HCT116 (cell line): ENCODE measurements around the gene OR4K5. TPM values are rescaled to one million over a fixed set of nuclear protein-coding genes. Genes with fewer than 3 reads are reported as not detected.

Experiments used
- ATAC-seq: fragments of 200-7000 bp; cut with Tn5 transposase; 2 replicates; pipeline ENCODE4 v1.9.1; 2020; ENCODE audit warnings: mild to moderate bottlenecking, moderate library complexity
- BruUV-seq: library from RNA; stranded (reverse); fragments of 400-500 nt; replicated peaks from 2 replicates; lab custom pipeline; 2021; lab: Mats Ljungman, UMichigan
- CTCF ChIA-PET: fragments of 300-600 bp; sonication (Branson Sonifier 250); formaldehyde crosslinking; loops from one replicate; lab custom pipeline; 2021; ENCODE audit warnings: antibody characterized with exemption; lab: Charles Lee
- POLR2A ChIA-PET: fragments of 300-600, 350-600 bp; sonication (Branson Sonifier 250); formaldehyde crosslinking; loops from one replicate; lab custom pipeline; 2021; ENCODE audit warnings: antibody characterized with exemption; lab: Charles Lee
- RAD21 ChIA-PET, 2 experiments: fragments of 300-600 bp; sonication (Branson Sonifier 250); formaldehyde crosslinking; loops; one replicate each; lab custom pipeline; 2023; ENCODE audit warnings: low total read pairs in 2 of 2; ENCODE audit not compliant: uncharacterized antibody in 2 of 2, unreplicated experiment in 2 of 2, low non-redundant PET in 1 of 2; lab: Charles Lee
- DNase-seq: peaks from one replicate; pipeline ENCODE4 v3.0.0-alpha.2; 2010; ENCODE audit warnings: low read depth, low spot score
- H2AFZ ChIP-seq: fragments of 200-600 bp; shearing (Covaris generic), sonication (generic); 2 replicates; pipeline ENCODE4 v1.6.1; 2017; ENCODE audit warnings: low read depth, mixed run types, mixed read lengths, antibody characterized with exemption, low read length; ENCODE audit not compliant: poor library complexity, severe bottlenecking
- H3K27ac ChIP-seq: 2 replicates; pipeline ENCODE4 v1.5.1; 2012; ENCODE audit warnings: low read depth, low read length
- H3K27me3 ChIP-seq: fragments of 200-600 bp; sonication (generic); 2 replicates; pipeline ENCODE4 v1.6.1; 2016; ENCODE audit warnings: mixed run types, low read length, mixed read lengths; ENCODE audit not compliant: insufficient read depth
- H3K36me3 ChIP-seq, 2 experiments: fragments of 200-500 bp in 1 of 2; fragments of 200-600 bp in 1 of 2; sonication (Bioruptor generic) in 1 of 2; sonication (generic) in 1 of 2; 2 replicates each; pipeline versions ENCODE4 v1.5.1 to v1.6.1; 2014 to 2016; ENCODE audit warnings: low read length in 2 of 2, inconsistent platforms in 1 of 2, mixed read lengths in 1 of 2, mixed run types in 1 of 2; ENCODE audit not compliant: insufficient read depth in 2 of 2, control insufficient read depth in 1 of 2
- H3K4me1 ChIP-seq, 2 experiments: fragments of 200-600 bp in 1 of 2; sonication (generic) in 1 of 2; 2 replicates each; pipeline versions ENCODE4 v1.5.1 to v1.6.1; 2012 to 2017; ENCODE audit warnings: low read length in 2 of 2, inconsistent platforms in 1 of 2, mild to moderate bottlenecking in 1 of 2, mixed read lengths in 1 of 2, mixed run types in 1 of 2, moderate library complexity in 1 of 2; ENCODE audit not compliant: insufficient read depth in 2 of 2, control insufficient read depth in 1 of 2
- H3K4me2 ChIP-seq: fragments of 200-600 bp; sonication (generic); 2 replicates; pipeline ENCODE4 v1.6.1; 2017; ENCODE audit warnings: mixed run types, low read length, mixed read lengths
- H3K4me3 ChIP-seq, 2 experiments: fragments of 200-600 bp in 1 of 2; sonication (generic) in 1 of 2; replicated peaks in 1 of 2; 2 replicates each; pipeline ENCODE4 v1.5.1; 2011 to 2016; ENCODE audit warnings: low read length in 2 of 2, control low read depth in 1 of 2, low read depth in 1 of 2, mild to moderate bottlenecking in 1 of 2, mixed read lengths in 1 of 2, mixed run types in 1 of 2
- H3K79me2 ChIP-seq: fragments of 200-600 bp; sonication (generic); 2 replicates; pipeline ENCODE4 v1.6.1; 2017; ENCODE audit warnings: mild to moderate bottlenecking, mixed run types, low read length, moderate library complexity, mixed read lengths; ENCODE audit not compliant: insufficient read depth
- H3K9ac ChIP-seq: fragments of 200-600 bp; sonication (generic); 2 replicates; pipeline ENCODE4 v1.6.1; 2016; ENCODE audit warnings: low read length, mixed read lengths
- H3K9me2 ChIP-seq: fragments of 200-600 bp; sonication (generic), shearing (Covaris generic); 2 replicates; pipeline ENCODE4 v1.6.1; 2017; ENCODE audit warnings: mixed run types, mild to moderate bottlenecking, moderate library complexity; ENCODE audit not compliant: insufficient read depth
- H3K9me3 ChIP-seq, 2 experiments: fragments of 200-500 bp in 1 of 2; fragments of 200-600 bp in 1 of 2; sonication (Bioruptor generic) in 1 of 2; sonication (generic) in 1 of 2; 2 replicates each; pipeline ENCODE4 v1.6.1; 2014 to 2017; ENCODE audit warnings: low read length in 2 of 2, mixed read lengths in 2 of 2, inconsistent platforms in 1 of 2, low read depth in 1 of 2, mild to moderate bottlenecking in 1 of 2, mixed run types in 1 of 2, moderate library complexity in 1 of 2; ENCODE audit not compliant: control insufficient read depth in 1 of 2, insufficient read depth in 1 of 2
- H4K20me1 ChIP-seq: fragments of 200-600 bp; sonication (generic), shearing (Covaris generic); 2 replicates; pipeline ENCODE4 v1.6.1; 2017; ENCODE audit warnings: mixed run types, mild to moderate bottlenecking, moderate library complexity; ENCODE audit not compliant: insufficient read depth
- CBX3 ChIP-seq: IDR thresholded peaks from 2 replicates; pipeline ENCODE4 v1.6.1; 2012; ENCODE audit warnings: low read depth
- CEBPB ChIP-seq: IDR thresholded peaks from 2 replicates; pipeline ENCODE4 v1.6.1; 2012; ENCODE audit warnings: low read depth
- EGR1 ChIP-seq: IDR thresholded peaks from 2 replicates; pipeline ENCODE4 v1.6.1; 2012; ENCODE audit warnings: low read depth
- ELF1 ChIP-seq: IDR thresholded peaks from 2 replicates; pipeline ENCODE4 v1.6.1; 2012; ENCODE audit warnings: low read depth, borderline replicate concordance
- EZH2 ChIP-seq: fragments of 200-600 bp; sonication (generic); IDR thresholded peaks from 2 replicates; pipeline ENCODE4 v1.6.1; 2017; ENCODE audit warnings: antibody characterized with exemption, mixed run types
- EZH2phosphoT487 ChIP-seq: fragments of 200-600 bp; IDR thresholded peaks from 2 replicates; pipeline ENCODE4 v1.6.1; 2018; ENCODE audit warnings: antibody characterized with exemption, borderline replicate concordance
- FOSL1 ChIP-seq: IDR thresholded peaks from 2 replicates; pipeline ENCODE4 v1.6.1; 2012; ENCODE audit warnings: low read depth
- JUND ChIP-seq: IDR thresholded peaks from 2 replicates; pipeline ENCODE4 v1.6.1; 2012
- POLR2AphosphoS5 ChIP-seq: IDR thresholded peaks from 2 replicates; pipeline ENCODE4 v1.6.1; 2011; ENCODE audit warnings: mild to moderate bottlenecking, low read depth, low read length, moderate library complexity
- RAD21 ChIP-seq: IDR thresholded peaks from 2 replicates; pipeline ENCODE4 v1.6.1; 2012; ENCODE audit warnings: low read depth, mild to moderate bottlenecking
- SIN3A ChIP-seq: IDR thresholded peaks from 2 replicates; pipeline ENCODE4 v1.6.1; 2012; ENCODE audit warnings: low read depth
- SP1 ChIP-seq: IDR thresholded peaks from 2 replicates; pipeline ENCODE4 v1.6.1; 2012; ENCODE audit warnings: low read depth
- SRF ChIP-seq: IDR thresholded peaks from 2 replicates; pipeline ENCODE4 v1.6.1; 2012; ENCODE audit warnings: low read depth
- TCF7L2 ChIP-seq: IDR thresholded peaks from 2 replicates; pipeline ENCODE4 v1.7.0; 2011; ENCODE audit warnings: borderline replicate concordance, inconsistent platforms; ENCODE audit not compliant: insufficient read depth, insufficient read length; ENCODE audit errors: extremely low read depth
- YY1 ChIP-seq: IDR thresholded peaks from 2 replicates; pipeline ENCODE4 v1.6.1; 2011; ENCODE audit warnings: low read length, low read depth, moderate library complexity, mild to moderate bottlenecking; ENCODE audit not compliant: insufficient replicate concordance; ENCODE audit errors: extremely low read depth
- ZFX ChIP-seq: fragments of 450-650 bp; IDR thresholded peaks from 2 replicates; pipeline ENCODE4 v1.6.1; 2017
- ZNF274 ChIP-seq: fragments of 200-500 bp; sonication (Bioruptor generic); IDR thresholded peaks from 2 replicates; pipeline ENCODE4 v1.6.1; 2014; ENCODE audit warnings: mild to moderate bottlenecking, low read depth, low read length, inconsistent platforms
- intact Hi-C: fragments of 100-400 bp; cut with micrococcal nuclease; formaldehyde crosslinking; loops from 2 replicates; pipeline ENCODE4 v1.10.0; 2022
- total RNA-seq: library from RNA; stranded (reverse); gene quantifications from one replicate; pipeline ENCODE4 v1.2.1, GENCODE V29; 2021; ENCODE audit not compliant: unreplicated experiment
- TF ChIP-seq, protein P1 (sequence below): IDR thresholded peaks from 2 replicates; pipeline ENCODE4 v1.6.1; 2012
- TF ChIP-seq, protein P2 (sequence below), 3 experiments: fragments of 200-600 bp in 1 of 3; sonication (generic) in 1 of 3; IDR thresholded peaks in 2 of 3; conservative IDR thresholded peaks in 1 of 3; 2 replicates each; pipeline ENCODE4 v1.5.1; 2012 to 2017; ENCODE audit warnings: low read depth in 2 of 3, low read length in 2 of 3, antibody characterized with exemption in 1 of 3, borderline replicate concordance in 1 of 3, control low read depth in 1 of 3, mild to moderate bottlenecking in 1 of 3, mixed read lengths in 1 of 3, mixed run types in 1 of 3, moderate library complexity in 1 of 3; ENCODE audit not compliant: insufficient read depth in 1 of 3
- TF ChIP-seq, protein P3 (sequence below): IDR thresholded peaks from 2 replicates; pipeline ENCODE4 v1.6.1; 2012

OR4K5 gene
- total RNA-seq, 1 experiment from 2014 or later: not detected

DNA sequence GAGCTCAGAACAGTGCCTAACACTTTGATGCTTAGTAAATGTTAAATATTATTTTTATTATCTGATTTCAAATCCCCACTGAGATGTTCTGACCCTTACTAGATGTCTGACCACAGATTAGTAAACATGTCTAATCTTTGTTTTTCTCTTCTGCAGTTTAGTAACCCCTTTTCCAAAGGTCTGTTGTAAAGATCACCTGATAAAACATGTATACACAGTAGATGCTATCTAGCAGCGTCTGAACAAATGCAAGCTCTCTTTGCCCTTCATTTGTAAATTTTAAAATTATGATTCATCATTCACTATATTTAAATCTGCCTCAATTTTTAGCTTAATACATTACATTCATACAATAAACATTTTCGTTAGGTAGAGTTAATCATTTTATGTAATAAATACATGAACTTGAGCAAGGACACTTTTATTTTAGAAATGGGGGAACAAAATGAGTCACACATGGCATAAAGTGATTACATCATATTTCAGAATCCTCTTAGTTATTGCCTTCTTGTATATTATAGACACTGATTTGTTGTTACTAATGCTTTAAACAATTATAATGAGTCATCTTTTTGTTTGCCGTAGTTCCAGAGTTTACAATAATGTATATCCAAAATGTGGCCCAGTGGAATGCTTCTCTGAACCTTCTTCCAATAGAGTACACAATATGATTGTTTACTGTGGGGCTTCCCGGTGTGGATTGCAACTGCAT, 1.7 kb upstream of the OR4K5 start (continued):
- TF ChIP-seq EZH2: no peak
- no peak for TF ChIP-seq ZFX

GRCh38 chr14:19930617-19931016, 10.2 kb downstream of the OR4K5 start, which contains the start of gene OR4K1:
TSS of gene OR4K1 (plus strand) at chr14:19930917. CDS start at chr14:19935667, 4,750 bp downstream.
- intact Hi-C loops: loop anchor here (10.0 kb wide), 1 partner anchor 46 kb away; no protein-coding TSS in a partner anchor
- H2AFZ ChIP-seq: no peak within 1 kb of the TSS
- H3K27me3 ChIP-seq: no peaks in the 10 kb centered on the region
- no peak within 1 kb of the TSS for H3K9ac ChIP-seq
- no peaks in the 10 kb centered on the region for H3K79me2 ChIP-seq
- peaks cover 23 to 37% of the 10 kb centered on the region in 2 experiments for H3K9me3 ChIP-seq
- ChIA-PET RAD21 (no interaction called here), CTCF (no interaction called here), POLR2A (no interaction called here)
- no peaks in the 10 kb centered on the region for H3K4me1 ChIP-seq
- no peak for DNase-seq
- no peaks in the 10 kb centered on the region for H4K20me1 ChIP-seq
- BruUV-seq: no TSS peak
- H3K27ac ChIP-seq: no peak within 1 kb of the TSS
- H3K36me3 ChIP-seq: no peaks in the 10 kb centered on the region
- no peaks in the 10 kb centered on the region for H3K9me2 ChIP-seq
- H3K4me3 ChIP-seq: no peak within 1 kb of the TSS
- no peak for ATAC-seq
- no peak for TF ChIP-seq EZH2phosphoT487
- no peak for TF ChIP-seq CEBPB
- TF ChIP-seq SP1: no peak
- TF ChIP-seq POLR2AphosphoS5: no peak
- no peak for TF ChIP-seq RAD21
- TF ChIP-seq EGR1: no peak
- no peak for TF ChIP-seq ZFX
- no peak for TF ChIP-seq JUND
- TF ChIP-seq YY1: no peak
- TF ChIP-seq ELF1: no peak
- no peak for TF ChIP-seq FOSL1
- TF ChIP-seq EZH2: no peak
- no peak for TF ChIP-seq CBX3
- TF ChIP-seq, protein P1, sequence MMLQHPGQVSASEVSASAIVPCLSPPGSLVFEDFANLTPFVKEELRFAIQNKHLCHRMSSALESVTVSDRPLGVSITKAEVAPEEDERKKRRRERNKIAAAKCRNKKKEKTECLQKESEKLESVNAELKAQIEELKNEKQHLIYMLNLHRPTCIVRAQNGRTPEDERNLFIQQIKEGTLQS: no peak
- TF ChIP-seq, protein P2, sequence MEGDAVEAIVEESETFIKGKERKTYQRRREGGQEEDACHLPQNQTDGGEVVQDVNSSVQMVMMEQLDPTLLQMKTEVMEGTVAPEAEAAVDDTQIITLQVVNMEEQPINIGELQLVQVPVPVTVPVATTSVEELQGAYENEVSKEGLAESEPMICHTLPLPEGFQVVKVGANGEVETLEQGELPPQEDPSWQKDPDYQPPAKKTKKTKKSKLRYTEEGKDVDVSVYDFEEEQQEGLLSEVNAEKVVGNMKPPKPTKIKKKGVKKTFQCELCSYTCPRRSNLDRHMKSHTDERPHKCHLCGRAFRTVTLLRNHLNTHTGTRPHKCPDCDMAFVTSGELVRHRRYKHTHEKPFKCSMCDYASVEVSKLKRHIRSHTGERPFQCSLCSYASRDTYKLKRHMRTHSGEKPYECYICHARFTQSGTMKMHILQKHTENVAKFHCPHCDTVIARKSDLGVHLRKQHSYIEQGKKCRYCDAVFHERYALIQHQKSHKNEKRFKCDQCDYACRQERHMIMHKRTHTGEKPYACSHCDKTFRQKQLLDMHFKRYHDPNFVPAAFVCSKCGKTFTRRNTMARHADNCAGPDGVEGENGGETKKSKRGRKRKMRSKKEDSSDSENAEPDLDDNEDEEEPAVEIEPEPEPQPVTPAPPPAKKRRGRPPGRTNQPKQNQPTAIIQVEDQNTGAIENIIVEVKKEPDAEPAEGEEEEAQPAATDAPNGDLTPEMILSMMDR (IDR thresholded peaks at IDR 0.05 in 2 of 3, conservative IDR thresholded peaks at IDR 0.05 in 1 of 3; ENCODE audit: borderline replicate concordance in 1 of 3, insufficient read depth in 1 of 3, low read depth in 2 of 3, low read length in 2 of 3): no peak
- TF ChIP-seq, protein P3, sequence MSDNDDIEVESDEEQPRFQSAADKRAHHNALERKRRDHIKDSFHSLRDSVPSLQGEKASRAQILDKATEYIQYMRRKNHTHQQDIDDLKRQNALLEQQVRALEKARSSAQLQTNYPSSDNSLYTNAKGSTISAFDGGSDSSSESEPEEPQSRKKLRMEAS: no peak
- no peak for TF ChIP-seq ZNF274
- TF ChIP-seq SIN3A: no peak
- TF ChIP-seq TCF7L2: no peak
- TF ChIP-seq SRF: no peak
- no peak within 1 kb of the TSS for H3K4me2 ChIP-seq
